IMR-90 (cell line): ENCODE results near the gene AAGAB. TPM values are rescaled to one million over a fixed set of nuclear protein-coding genes. Genes with fewer than 3 reads are reported as not detected.

Source experiments
- ATAC-seq: fragments of 200-7000 bp; cut with Tn5 transposase; 2 replicates; pipeline ENCODE4 v1.9.1; 2020; ENCODE audit warnings: low read depth, mild to moderate bottlenecking, moderate library complexity
- BruUV-seq: library from RNA; stranded (reverse); fragments of 400-500 nt; replicated peaks from 2 replicates; lab custom pipeline; 2021; lab: Mats Ljungman, UMichigan
- CTCF ChIA-PET: fragments of 300-600 bp; formaldehyde crosslinking; extraction: SDS; loops from one replicate; lab custom pipeline; 2021; ENCODE audit warnings: antibody characterized with exemption; lab: Yijun Ruan, JAX
- POLR2A ChIA-PET: fragments of 300-600 bp; sonication (Branson Sonifier 250); formaldehyde crosslinking; loops from one replicate; lab custom pipeline; 2022; ENCODE audit warnings: antibody characterized with exemption; ENCODE audit not compliant: unreplicated experiment; lab: Charles Lee
- DNase-seq: peaks from one replicate; pipeline ENCODE4 v3.0.0; 2013
- H2AFZ ChIP-seq: replicated peaks from 2 replicates; pipeline ENCODE3; 2013; ENCODE audit warnings: low read length, mild to moderate bottlenecking; ENCODE audit not compliant: poor library complexity
- H2AK5ac ChIP-seq: 2 replicates; pipeline ENCODE4 v1.6.1; 2013; ENCODE audit warnings: low read depth, low read length, inconsistent platforms
- H2AK9ac ChIP-seq: replicated peaks from 2 replicates; pipeline ENCODE3; 2013; ENCODE audit warnings: mild to moderate bottlenecking, low read depth, low read length, moderate library complexity; ENCODE audit not compliant: poor library complexity
- H2BK120ac ChIP-seq: 2 replicates; pipeline ENCODE4 v1.6.1; 2013; ENCODE audit warnings: low read depth, low read length, inconsistent platforms
- H2BK15ac ChIP-seq: 3 replicates; pipeline ENCODE4 v1.6.1; 2013; ENCODE audit warnings: low read depth, low read length, inconsistent platforms
- H2BK20ac ChIP-seq: 2 replicates; pipeline ENCODE4 v1.6.1; 2013; ENCODE audit warnings: low read depth, mild to moderate bottlenecking, inconsistent platforms, low read length, moderate library complexity
- H2BK5ac ChIP-seq: 2 replicates; pipeline ENCODE4 v1.6.1; 2013; ENCODE audit warnings: mild to moderate bottlenecking, low read depth, low read length, inconsistent platforms; ENCODE audit not compliant: poor library complexity, severe bottlenecking
- H3K14ac ChIP-seq: replicated peaks from 2 replicates; pipeline ENCODE4 v1.6.1; 2013; ENCODE audit warnings: low read depth, low read length, inconsistent platforms
- H3K18ac ChIP-seq: 2 replicates; pipeline ENCODE4 v1.6.1; 2013; ENCODE audit warnings: low read depth, low read length, control low read depth
- H3K23ac ChIP-seq: 2 replicates; pipeline ENCODE4 v1.6.1; 2013; ENCODE audit warnings: low read depth, low read length, inconsistent platforms
- H3K27ac ChIP-seq: 2 replicates; pipeline ENCODE4 v1.5.1; 2013; ENCODE audit warnings: mild to moderate bottlenecking, control low read depth, low read length; ENCODE audit not compliant: insufficient read depth
- H3K27me3 ChIP-seq: 2 replicates; pipeline ENCODE4 v1.6.1; 2013; ENCODE audit warnings: low read length; ENCODE audit not compliant: control insufficient read depth, insufficient read depth
- H3K36me3 ChIP-seq: 2 replicates; pipeline ENCODE4 v1.6.1; 2013; ENCODE audit warnings: low read length, mixed read lengths; ENCODE audit not compliant: control insufficient read depth, insufficient read depth
- H3K4ac ChIP-seq: 2 replicates; pipeline ENCODE4 v1.6.1; 2013; ENCODE audit warnings: low read depth, low read length, inconsistent platforms
- H3K4me1 ChIP-seq: 2 replicates; pipeline ENCODE4 v1.6.1; 2013; ENCODE audit warnings: low read length, mixed read lengths; ENCODE audit not compliant: control insufficient read depth, insufficient read depth
- H3K4me2 ChIP-seq: 2 replicates; pipeline ENCODE4 v1.6.1; 2013; ENCODE audit warnings: low read depth, mild to moderate bottlenecking, control low read depth, low read length, moderate library complexity
- H3K4me3 ChIP-seq: 2 replicates; pipeline ENCODE4 v1.5.1; 2013; ENCODE audit warnings: low read depth, mild to moderate bottlenecking, control low read depth, low read length, moderate library complexity; ENCODE audit not compliant: insufficient read depth
- H3K56ac ChIP-seq: 2 replicates; pipeline ENCODE4 v1.6.1; 2013; ENCODE audit warnings: low read length, inconsistent platforms; ENCODE audit not compliant: insufficient read depth; ENCODE audit errors: extremely low read depth
- H3K79me1 ChIP-seq, 2 experiments: 2 replicates each; pipeline ENCODE4 v1.6.1; 2013; ENCODE audit warnings: low read length in 2 of 2, inconsistent platforms in 1 of 2, low read depth in 1 of 2
- H3K9ac ChIP-seq: 2 replicates; pipeline ENCODE4 v1.6.1; 2013; ENCODE audit warnings: low read depth, low read length, control low read depth
- H3K9me1 ChIP-seq: 2 replicates; pipeline ENCODE4 v1.6.1; 2013; ENCODE audit warnings: low read length, inconsistent platforms; ENCODE audit not compliant: insufficient read depth
- H3K9me3 ChIP-seq: 2 replicates; pipeline ENCODE4 v1.6.1; 2013; ENCODE audit warnings: low read length; ENCODE audit not compliant: control insufficient read depth, insufficient read depth
- H4K20me1 ChIP-seq: 2 replicates; pipeline ENCODE4 v1.6.1; 2013; ENCODE audit warnings: low read length, inconsistent platforms; ENCODE audit not compliant: insufficient read depth
- H4K5ac ChIP-seq: 2 replicates; pipeline ENCODE4 v1.6.1; 2013; ENCODE audit warnings: mild to moderate bottlenecking, low read depth, low read length, control low read depth
- H4K8ac ChIP-seq, 2 experiments: 2 replicates each; pipeline ENCODE4 v1.6.1; 2013; ENCODE audit warnings: low read depth in 2 of 2, low read length in 2 of 2, control low read depth in 1 of 2, inconsistent platforms in 1 of 2
- H4K91ac ChIP-seq: 2 replicates; pipeline ENCODE4 v1.6.1; 2013; ENCODE audit warnings: low read depth, low read length, inconsistent platforms; ENCODE audit not compliant: insufficient read depth
- CHD1 ChIP-seq: IDR thresholded peaks from 2 replicates; pipeline ENCODE4 v1.6.1; 2012; ENCODE audit warnings: low read depth, low read length, improper control_type of control experiment
- MAFK ChIP-seq: IDR thresholded peaks from 2 replicates; pipeline ENCODE4 v1.6.1; 2012; ENCODE audit warnings: low read depth, low read length, improper control_type of control experiment
- MAZ ChIP-seq: IDR thresholded peaks from 2 replicates; pipeline ENCODE4 v1.6.1; 2012; ENCODE audit warnings: low read depth, mild to moderate bottlenecking, low read length, improper control_type of control experiment, moderate library complexity, borderline replicate concordance
- MXI1 ChIP-seq: IDR thresholded peaks from 2 replicates; pipeline ENCODE4 v1.6.1; 2012; ENCODE audit warnings: low read depth, mild to moderate bottlenecking, low read length, moderate library complexity, borderline replicate concordance
- NFE2L2 ChIP-seq: fragments of 150-350 bp; IDR thresholded peaks from 2 replicates; pipeline ENCODE4 v1.6.1; 2016; ENCODE audit warnings: low read depth, mild to moderate bottlenecking, low read length
- POLR2A ChIP-seq: IDR thresholded peaks from 2 replicates; pipeline ENCODE4 v1.6.1; 2012; ENCODE audit warnings: mild to moderate bottlenecking, low read depth, low read length
- RCOR1 ChIP-seq: IDR thresholded peaks from 2 replicates; pipeline ENCODE4 v1.6.1; 2012; ENCODE audit warnings: mild to moderate bottlenecking, low read length, improper control_type of control experiment; ENCODE audit not compliant: insufficient replicate concordance
- WGBS, 2 experiments: methylation state at CpG; one replicate each; pipeline versions ENCODE4 v1.1.5 to v1.1.7; 2013; ENCODE audit warnings: missing lambda C conversion rate in 2 of 2; ENCODE audit not compliant: insufficient read length in 1 of 2; ENCODE audit errors: extremely low coverage in 2 of 2; 5-methylcytosine and 5-hydroxymethylcytosine counted together
- dilution Hi-C: fragments of 300-500 bp; cut with HindIII; formaldehyde crosslinking; loops from one replicate; pipeline ENCODE4 v1.14.3; 2018; ENCODE audit warnings: low sequenced_read_pairs; ENCODE audit not compliant: unreplicated experiment
- in situ Hi-C: fragments of 300-500 bp; cut with MboI; formaldehyde crosslinking; loops from 3 replicates; pipeline ENCODE4 v1.14.3; 2019; ENCODE audit warnings: low sequenced_read_pairs, inconsistent platforms, mixed read lengths
- intact Hi-C: fragments of 100-400 bp; cut with micrococcal nuclease; formaldehyde crosslinking; loops from 2 replicates; pipeline ENCODE4 v1.10.0; 2022
- polyA plus RNA-seq, 3 experiments: library from polyadenylated mRNA; depleted of rRNA; stranded (reverse); fragments of >200 nt; gene quantifications; 2 replicates each; pipeline ENCODE4 v1.2.3, GENCODE V29; 2012; ENCODE audit warnings: low replicate concordance in 1 of 3
- total RNA-seq: library from RNA; depleted of rRNA; stranded (reverse); fragments of >200 nt; gene quantifications from 2 replicates; pipeline ENCODE4 v1.2.3, GENCODE V29; 2012
- TF ChIP-seq, protein P1 (sequence below): fragments of 150-350 bp; IDR thresholded peaks from 2 replicates; pipeline ENCODE4 v1.6.1; 2017; ENCODE audit warnings: mild to moderate bottlenecking, antibody characterized with exemption, low read length, low read depth
- TF ChIP-seq, protein P2 (sequence below): fragments of 150-350 bp; IDR thresholded peaks from 2 replicates; pipeline ENCODE4 v1.6.1; 2016; ENCODE audit warnings: low read depth, mild to moderate bottlenecking, low read length, moderate library complexity, borderline replicate concordance
- TF ChIP-seq, protein P3 (sequence below): conservative IDR thresholded peaks from 2 replicates; pipeline ENCODE4 v1.5.1; 2012; ENCODE audit warnings: mild to moderate bottlenecking, low read depth, low read length, improper control_type of control experiment

The AAGAB gene
- total and polyA plus RNA-seq, 2 of the 4 experiments (the other 2 are of a cell fraction): 26.1 to 69.7 TPM

DNA sequence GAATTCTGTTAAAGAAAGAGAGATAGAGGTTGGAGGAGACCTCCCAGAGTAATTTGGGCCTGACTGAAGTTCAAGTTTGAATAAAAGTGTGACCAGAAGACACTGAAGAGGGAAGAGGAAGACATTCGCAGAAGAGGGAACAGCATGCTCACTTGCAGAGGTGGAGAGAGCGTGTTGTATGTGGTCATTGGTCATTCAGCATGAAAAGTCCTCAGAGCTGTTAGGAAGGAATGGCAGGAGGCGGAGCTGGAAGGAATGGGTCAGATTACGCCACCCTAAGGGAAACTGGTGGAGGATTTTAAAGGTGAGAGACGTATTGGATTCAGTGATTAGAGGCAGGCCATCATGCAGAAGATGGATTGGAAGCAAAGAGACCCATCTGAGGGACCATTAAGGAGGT lies 41.7 kb upstream of the AAGAB start:
- no peak overlapping the region for H2BK120ac ChIP-seq
- H2AK9ac ChIP-seq: no peak overlapping the region
- H2AFZ ChIP-seq: no peak overlapping the region
- no peak overlapping the region for H3K4me2 ChIP-seq
- H4K20me1 ChIP-seq: no peaks in the 10 kb centered on the region
- ChIA-PET CTCF (no interaction called here), POLR2A (no interaction called here)
- no peak overlapping the region for H2BK15ac ChIP-seq
- in situ Hi-C loops (loop anchor here (5.0 kb wide), 1 partner anchor 34 kb away; no protein-coding TSS in a partner anchor), dilution Hi-C loops (no loop called here), intact Hi-C loops (no loop called here)
- H3K56ac ChIP-seq: no peak overlapping the region
- ATAC-seq (no peak), DNase-seq (no peak)
- 65% methylated on average over 4 of the region's 5 CpGs; no CpG with 5 or more reads in 1 of the 2 experiments for WGBS, 2 experiments
- H3K9me3 ChIP-seq: no peaks in the 10 kb centered on the region
- no peak overlapping the region for H3K27ac ChIP-seq
- H3K4me3 ChIP-seq: no peak overlapping the region
- H3K14ac ChIP-seq: no peak overlapping the region
- no peak overlapping the region for H3K18ac ChIP-seq
- no peak overlapping the region for H4K91ac ChIP-seq
- H3K23ac ChIP-seq: no peak overlapping the region
- no peak overlapping the region for H4K5ac ChIP-seq
- no peak for TF ChIP-seq POLR2A
- TF ChIP-seq CHD1: no peak
- no peak for TF ChIP-seq RCOR1
- TF ChIP-seq, protein P1, sequence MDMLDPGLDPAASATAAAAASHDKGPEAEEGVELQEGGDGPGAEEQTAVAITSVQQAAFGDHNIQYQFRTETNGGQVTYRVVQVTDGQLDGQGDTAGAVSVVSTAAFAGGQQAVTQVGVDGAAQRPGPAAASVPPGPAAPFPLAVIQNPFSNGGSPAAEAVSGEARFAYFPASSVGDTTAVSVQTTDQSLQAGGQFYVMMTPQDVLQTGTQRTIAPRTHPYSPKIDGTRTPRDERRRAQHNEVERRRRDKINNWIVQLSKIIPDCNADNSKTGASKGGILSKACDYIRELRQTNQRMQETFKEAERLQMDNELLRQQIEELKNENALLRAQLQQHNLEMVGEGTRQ: no peak
- TF ChIP-seq NFE2L2: no peak
- no peak for TF ChIP-seq MXI1
- TF ChIP-seq, protein P2, sequence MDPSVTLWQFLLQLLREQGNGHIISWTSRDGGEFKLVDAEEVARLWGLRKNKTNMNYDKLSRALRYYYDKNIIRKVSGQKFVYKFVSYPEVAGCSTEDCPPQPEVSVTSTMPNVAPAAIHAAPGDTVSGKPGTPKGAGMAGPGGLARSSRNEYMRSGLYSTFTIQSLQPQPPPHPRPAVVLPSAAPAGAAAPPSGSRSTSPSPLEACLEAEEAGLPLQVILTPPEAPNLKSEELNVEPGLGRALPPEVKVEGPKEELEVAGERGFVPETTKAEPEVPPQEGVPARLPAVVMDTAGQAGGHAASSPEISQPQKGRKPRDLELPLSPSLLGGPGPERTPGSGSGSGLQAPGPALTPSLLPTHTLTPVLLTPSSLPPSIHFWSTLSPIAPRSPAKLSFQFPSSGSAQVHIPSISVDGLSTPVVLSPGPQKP: no peak
- TF ChIP-seq MAZ: no peak
- TF ChIP-seq, protein P3, sequence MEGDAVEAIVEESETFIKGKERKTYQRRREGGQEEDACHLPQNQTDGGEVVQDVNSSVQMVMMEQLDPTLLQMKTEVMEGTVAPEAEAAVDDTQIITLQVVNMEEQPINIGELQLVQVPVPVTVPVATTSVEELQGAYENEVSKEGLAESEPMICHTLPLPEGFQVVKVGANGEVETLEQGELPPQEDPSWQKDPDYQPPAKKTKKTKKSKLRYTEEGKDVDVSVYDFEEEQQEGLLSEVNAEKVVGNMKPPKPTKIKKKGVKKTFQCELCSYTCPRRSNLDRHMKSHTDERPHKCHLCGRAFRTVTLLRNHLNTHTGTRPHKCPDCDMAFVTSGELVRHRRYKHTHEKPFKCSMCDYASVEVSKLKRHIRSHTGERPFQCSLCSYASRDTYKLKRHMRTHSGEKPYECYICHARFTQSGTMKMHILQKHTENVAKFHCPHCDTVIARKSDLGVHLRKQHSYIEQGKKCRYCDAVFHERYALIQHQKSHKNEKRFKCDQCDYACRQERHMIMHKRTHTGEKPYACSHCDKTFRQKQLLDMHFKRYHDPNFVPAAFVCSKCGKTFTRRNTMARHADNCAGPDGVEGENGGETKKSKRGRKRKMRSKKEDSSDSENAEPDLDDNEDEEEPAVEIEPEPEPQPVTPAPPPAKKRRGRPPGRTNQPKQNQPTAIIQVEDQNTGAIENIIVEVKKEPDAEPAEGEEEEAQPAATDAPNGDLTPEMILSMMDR: no peak
- no peak for TF ChIP-seq MAFK
- H3K79me1 ChIP-seq: no peaks in the 10 kb centered on the region
- H3K27me3 ChIP-seq: no peaks in the 10 kb centered on the region
- H4K8ac ChIP-seq: no peak overlapping the region
- no peak overlapping the region for H2AK5ac ChIP-seq
- H3K36me3 ChIP-seq: no peaks in the 10 kb centered on the region
- H2BK5ac ChIP-seq: no peak overlapping the region
- no peaks in the 10 kb centered on the region for H3K4me1 ChIP-seq
- no TSS peak for BruUV-seq
- no peak overlapping the region for H3K4ac ChIP-seq
- H3K9me1 ChIP-seq: no peaks in the 10 kb centered on the region
- no peak overlapping the region for H3K9ac ChIP-seq
- H2BK20ac ChIP-seq: no peak overlapping the region
